MM.1S (cell line): Measurements from ENCODE around the gene SRF.
A peak's percentile ranks its signal among the peaks of the same experiment; 100 is the strongest.

ENCODE experiments used
- DNase-seq: peaks from one replicate; pipeline ENCODE4 v3.0.0-alpha.2; 2015
- H2AFZ ChIP-seq: fragments of 300-600 bp; sonication (generic); 2 replicates; pipeline ENCODE4 v1.6.0; 2016; ENCODE audit warnings: antibody characterized with exemption, low read length
- H3F3A ChIP-seq: fragments of 300-600 bp; sonication (generic); 2 replicates; pipeline ENCODE4 v1.6.1; 2016; ENCODE audit warnings: mild to moderate bottlenecking, antibody characterized with exemption, low read length, moderate library complexity, mixed read lengths; ENCODE audit not compliant: insufficient read depth
- H3K27ac ChIP-seq: fragments of 300-600 bp; sonication (generic); 2 replicates; pipeline ENCODE4 v1.5.1; 2016; ENCODE audit warnings: mild to moderate bottlenecking, low read length
- H3K27me3 ChIP-seq: fragments of 300-600 bp; sonication (generic); replicated peaks from 2 replicates; pipeline ENCODE4 v1.6.0; 2016; ENCODE audit warnings: low read length; ENCODE audit not compliant: insufficient read depth
- H3K36me3 ChIP-seq: fragments of 300-600 bp; sonication (generic); replicated peaks from 2 replicates; pipeline ENCODE4 v1.6.1; 2016; ENCODE audit warnings: mild to moderate bottlenecking, low read length, mixed read lengths; ENCODE audit not compliant: insufficient read depth
- H3K4me1 ChIP-seq: fragments of 300-600 bp; sonication (generic); 2 replicates; pipeline ENCODE4 v1.6.1; 2016; ENCODE audit warnings: low read length, mixed read lengths
- H3K4me2 ChIP-seq: fragments of 300-600 bp; sonication (generic); 2 replicates; pipeline ENCODE4 v1.6.0; 2016; ENCODE audit warnings: low read depth, low read length
- H3K4me3 ChIP-seq: fragments of 300-600 bp; sonication (generic); 2 replicates; pipeline ENCODE4 v1.5.1; 2016; ENCODE audit warnings: low read length, mixed read lengths
- H3K79me2 ChIP-seq: fragments of 300-600 bp; sonication (generic); 2 replicates; pipeline ENCODE4 v1.6.1; 2016; ENCODE audit warnings: mixed run types, low read length, mixed read lengths
- H3K9ac ChIP-seq: fragments of 300-600 bp; sonication (generic); 2 replicates; pipeline ENCODE4 v1.6.1; 2016; ENCODE audit warnings: low read length, mixed read lengths
- H3K9me2 ChIP-seq: fragments of 300-600 bp; sonication (generic); replicated peaks from 2 replicates; pipeline ENCODE4 v1.6.1; 2016; ENCODE audit warnings: mild to moderate bottlenecking, low read length, mixed read lengths; ENCODE audit not compliant: insufficient read depth
- H3K9me3 ChIP-seq: fragments of 300-600 bp; sonication (generic); replicated peaks from 2 replicates; pipeline ENCODE4 v1.6.1; 2016; ENCODE audit warnings: mild to moderate bottlenecking, low read length, mixed read lengths; ENCODE audit not compliant: insufficient read depth
- H4K20me1 ChIP-seq: fragments of 300-600 bp; sonication (generic); 2 replicates; pipeline ENCODE4 v1.6.1; 2016; ENCODE audit warnings: mild to moderate bottlenecking, low read length, moderate library complexity, mixed read lengths; ENCODE audit not compliant: insufficient read depth
- CTCF ChIP-seq: fragments of 300-600 bp; sonication (generic); IDR thresholded peaks from 2 replicates; pipeline ENCODE4 v1.5.1; 2016; ENCODE audit warnings: antibody characterized with exemption, low read length, mixed read lengths
- EZH2 ChIP-seq: fragments of 300-600 bp; sonication (generic); optimal IDR thresholded peaks from 2 replicates; pipeline ENCODE3; 2017; ENCODE audit warnings: low read depth, mild to moderate bottlenecking, antibody characterized with exemption, low read length, mixed read lengths
- EZH2phosphoT487 ChIP-seq: fragments of 300-600 bp; sonication (generic); IDR thresholded peaks from 2 replicates; pipeline ENCODE4 v1.6.1; 2018; ENCODE audit warnings: antibody characterized with exemption, low read length

The SRF gene

GRCh38 chr6:43181621-43181941 is 10.5 kb downstream of the SRF start:
- H3F3A ChIP-seq: peaks cover 6% of the 10 kb centered on the region
- peak overlapping the region; percentile 94 for H3K4me2 ChIP-seq
- TF ChIP-seq CTCF (no peak), EZH2 (no peak), EZH2phosphoT487 (no peak)
- H3K4me1 ChIP-seq: peaks cover 8% of the 10 kb centered on the region; the same call in 1 of the 2 replicates
- no peaks in the 10 kb centered on the region for H3K9me2 ChIP-seq
- H3K27me3 ChIP-seq: no peaks in the 10 kb centered on the region
- peaks cover 3% of the 10 kb centered on the region; the same call in 1 of the 2 replicates for H3K36me3 ChIP-seq
- peaks cover 22% of the 10 kb centered on the region for H3K79me2 ChIP-seq
- H3K9ac ChIP-seq: peak overlapping the region; percentile 72
- peak overlapping the region; percentile 98 for H2AFZ ChIP-seq
- no peak for DNase-seq
- no peaks in the 10 kb centered on the region for H4K20me1 ChIP-seq
- H3K27ac ChIP-seq: peak overlapping the region; percentile 11; the same call in 1 of the 2 replicates
- H3K9me3 ChIP-seq: no peaks in the 10 kb centered on the region
- peak overlapping the region; percentile 87 for H3K4me3 ChIP-seq

DNA sequence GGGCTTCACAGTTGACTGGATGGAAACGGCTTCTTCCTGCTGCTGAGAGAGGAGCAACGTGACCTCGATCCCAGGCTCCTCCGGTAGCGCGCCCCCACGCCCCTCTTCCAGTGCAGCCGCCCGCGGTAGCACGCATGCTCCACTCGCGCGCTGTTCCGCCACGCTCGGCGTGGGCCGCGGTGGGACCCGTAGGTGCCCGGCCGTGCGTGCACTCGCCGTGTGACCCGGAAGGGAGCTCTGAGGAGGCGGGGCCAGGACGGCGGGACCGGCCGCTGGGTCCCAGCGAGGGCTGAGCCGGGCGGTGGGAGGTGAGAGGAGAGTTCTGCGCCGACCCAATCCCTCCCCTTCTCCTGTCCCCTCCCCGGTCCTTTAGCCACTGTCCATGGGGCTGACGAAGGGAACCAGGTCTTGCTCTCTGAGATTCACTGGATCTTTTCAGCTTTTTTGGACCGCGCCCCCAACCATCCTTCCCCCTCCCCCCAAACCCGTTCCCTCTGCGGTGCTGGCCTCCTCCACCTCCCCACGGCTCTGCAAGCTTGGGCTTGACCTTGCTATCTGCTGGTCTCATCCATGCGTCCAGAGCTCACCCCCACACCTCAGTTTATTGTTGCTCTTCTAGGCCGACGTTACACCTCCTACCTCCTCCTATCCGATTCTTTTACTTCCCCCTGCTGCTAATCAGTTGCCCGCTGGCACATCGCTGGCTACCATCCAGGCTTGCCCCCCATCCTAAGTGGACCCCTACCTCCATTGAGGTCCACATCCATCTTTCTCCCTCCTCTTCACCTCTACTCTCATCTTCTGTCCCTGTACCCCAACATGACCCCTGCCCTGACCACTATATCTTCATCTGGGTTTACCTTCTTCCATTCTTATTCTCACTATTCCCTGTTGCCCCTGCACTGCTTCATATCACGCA is 11.1 kb downstream of the SRF start, which contains the start of gene CUL9:
CUL9 (plus strand) TSS at position 255 of the 919 bp plus-strand sequence. CDS start 2,115 bp downstream, outside the sequence.
- Histone ChIP-seq H3K27ac (peak within 1 kb of the TSS; percentile 11; the same call in 1 of the 2 replicates), H3K9ac (peak within 1 kb of the TSS; percentile 72), H3K4me3 (peak within 1 kb of the TSS; percentile 87), H3K9me3 (no peaks in the 10 kb centered on the region), H3K4me2 (peak within 1 kb of the TSS; percentile 94), H3F3A (peaks cover 6% of the 10 kb centered on the region), H4K20me1 (no peaks in the 10 kb centered on the region), H3K79me2 (peaks cover 22% of the 10 kb centered on the region), H3K36me3 (no peaks in the 10 kb centered on the region; the same call in 1 of the 2 replicates), H2AFZ (peak within 1 kb of the TSS; percentile 98), H3K9me2 (no peaks in the 10 kb centered on the region), H3K27me3 (no peaks in the 10 kb centered on the region), H3K4me1 (peaks cover 8% of the 10 kb centered on the region; the same call in 1 of the 2 replicates)
- no peak for TF ChIP-seq CTCF
- no peak for TF ChIP-seq EZH2
- TF ChIP-seq EZH2phosphoT487: no peak
- peak; percentile 83 for DNase-seq

DNA sequence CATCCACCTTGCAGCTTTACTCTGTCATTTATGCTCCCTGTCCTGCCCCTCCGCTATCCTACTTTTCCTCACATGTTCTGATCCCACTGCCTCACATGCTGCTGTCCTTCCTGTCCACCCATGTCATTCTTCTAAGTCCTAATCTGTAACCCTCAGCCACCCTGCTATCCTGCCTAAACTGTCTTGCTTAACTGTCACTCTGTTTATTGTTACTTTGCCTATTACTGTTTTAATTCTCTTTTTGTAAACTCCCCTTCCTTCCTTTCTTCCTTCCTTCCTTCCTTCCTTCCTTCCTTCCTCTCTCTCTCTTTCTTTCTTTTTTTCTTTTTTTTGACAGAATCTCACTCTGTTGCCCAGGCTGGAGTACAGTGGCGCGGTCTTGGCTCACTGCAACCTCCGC is 12.4 kb downstream of the SRF start:
- H3K4me3 ChIP-seq: no peak overlapping the region
- no peaks in the 10 kb centered on the region for H4K20me1 ChIP-seq

More for the DNA sequence above, 12.4 kb downstream of the SRF start:
- no peak for DNase-seq
- TF ChIP-seq CTCF (no peak), EZH2phosphoT487 (no peak), EZH2 (no peak)
- Histone ChIP-seq H3K9ac (no peak overlapping the region), H3K79me2 (peaks cover 22% of the 10 kb centered on the region), H2AFZ (no peak overlapping the region), H3K27me3 (no peaks in the 10 kb centered on the region), H3F3A (peaks cover 6% of the 10 kb centered on the region), H3K4me1 (peaks cover 8% of the 10 kb centered on the region; the same call in 1 of the 2 replicates), H3K27ac (no peak overlapping the region), H3K36me3 (no peaks in the 10 kb centered on the region), H3K4me2 (peak overlapping the region; percentile 94; the same call in 1 of the 2 replicates), H3K9me2 (no peaks in the 10 kb centered on the region), H3K9me3 (no peaks in the 10 kb centered on the region)
